Coronary artery (tissue), 2 donors: Measurements from ENCODE around the gene ARFIP1.

Source experiments
- DNase-seq: peaks from one replicate; pipeline ENCODE4 v3.0.0-alpha.2; 2017; ENCODE audit warnings: low spot score
- H3K27ac ChIP-seq, 2 donors: fragments of 200-600 bp; sonication (generic); one replicate each; pipeline ENCODE4 v1.5.1; 2016 to 2019
- H3K4me3 ChIP-seq: fragments of 200-600 bp; sonication (generic); 2 replicates; pipeline ENCODE4 v1.5.1; 2016; ENCODE audit warnings: mild to moderate bottlenecking, moderate library complexity
- CTCF ChIP-seq: fragments of 200-600 bp; sonication (generic); IDR thresholded peaks from one replicate; pipeline ENCODE4 v1.5.1; 2019; ENCODE audit warnings: antibody characterized with exemption

ARFIP1 gene

DNA sequence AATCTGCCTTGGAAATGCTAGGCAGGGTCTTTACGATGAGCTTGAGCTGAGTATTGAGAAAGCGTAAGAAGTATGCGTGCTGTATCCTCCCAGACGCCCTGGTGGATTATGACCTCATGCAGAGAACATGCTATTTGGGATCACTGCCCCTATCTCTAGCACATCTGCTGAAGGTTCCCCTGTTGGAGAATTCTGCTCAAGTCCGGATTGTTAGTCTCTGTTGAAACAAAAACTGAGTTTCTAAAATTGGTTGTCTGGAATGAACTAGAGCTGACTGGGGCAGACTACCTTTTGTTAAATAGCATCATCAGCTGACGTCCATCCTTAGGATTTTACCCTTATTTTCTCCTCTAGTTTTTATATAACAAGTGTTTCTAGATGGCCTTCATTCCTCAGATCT lies 163.9 kb downstream of the ARFIP1 start:
- Histone ChIP-seq H3K4me3 (no peak overlapping the region), H3K27ac (peak overlapping the region in 1 of 2 donors; percentile 15)
- TF ChIP-seq CTCF = no peak
- DNase-seq = no peak

GRCh38 chr4:152944666-152945320 lies 165.0 kb downstream of the ARFIP1 start:
- H3K27ac ChIP-seq = no peak overlapping the region
- no peak overlapping the region for H3K4me3 ChIP-seq
- no peak for TF ChIP-seq CTCF
- no peak for DNase-seq

- TF ChIP-seq CTCF = no peak
- no peak for DNase-seq
- Histone ChIP-seq H3K4me3 (no peak overlapping the region), H3K27ac (no peak overlapping the region)
Observed at GRCh38 chr4:152945639-152946038, 165.9 kb downstream of the ARFIP1 start.

DNA sequence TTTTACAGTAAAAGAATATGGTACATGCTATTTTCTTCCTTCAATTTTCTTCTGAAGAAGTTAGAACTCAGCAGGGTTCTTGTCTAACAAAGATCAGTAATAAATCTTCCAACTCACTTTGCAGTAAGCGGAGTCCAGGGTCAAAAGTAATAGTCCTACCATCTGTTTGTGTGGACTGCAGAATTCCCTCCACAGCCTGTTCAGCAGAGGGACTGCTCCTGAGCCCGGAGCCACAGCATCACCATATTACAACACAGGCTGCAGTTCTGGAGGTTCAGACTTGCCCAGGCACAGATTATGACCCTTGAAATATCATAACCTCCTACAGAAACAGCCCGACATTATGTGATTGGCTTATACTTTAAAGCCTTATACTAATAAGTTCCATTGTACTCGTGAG lies 166.7 kb downstream of the ARFIP1 start:
- no peak for DNase-seq
- TF ChIP-seq CTCF = no peak
- H3K27ac ChIP-seq = no peak overlapping the region
- no peak overlapping the region for H3K4me3 ChIP-seq

- DNase-seq = no peak
- no peak for TF ChIP-seq CTCF
- Histone ChIP-seq H3K4me3 (no peak overlapping the region), H3K27ac (no peak overlapping the region)
Observed at GRCh38 chr4:152947311-152947710, 167.6 kb downstream of the ARFIP1 start.

- DNase-seq = no peak
- no peak for TF ChIP-seq CTCF
- no peak overlapping the region for H3K27ac ChIP-seq
- no peak overlapping the region for H3K4me3 ChIP-seq
Observed at GRCh38 chr4:152949930-152950329, 170.2 kb downstream of the ARFIP1 start.
